IMR-90 (cell line): ENCODE results near the gene DRAXIN. TPM values are rescaled to one million over a fixed set of nuclear protein-coding genes. Genes with fewer than 3 reads are reported as not detected.

ENCODE experiments used
- ATAC-seq: fragments of 200-7000 bp; cut with Tn5 transposase; 2 replicates; pipeline ENCODE4 v1.9.1; 2020; ENCODE audit warnings: low read depth, mild to moderate bottlenecking, moderate library complexity
- BruUV-seq: library from RNA; stranded (reverse); fragments of 400-500 nt; replicated peaks from 2 replicates; lab custom pipeline; 2021; lab: Mats Ljungman, UMichigan
- CTCF ChIA-PET: fragments of 300-600 bp; formaldehyde crosslinking; extraction: SDS; loops from one replicate; lab custom pipeline; 2021; ENCODE audit warnings: antibody characterized with exemption; lab: Yijun Ruan, JAX
- POLR2A ChIA-PET: fragments of 300-600 bp; sonication (Branson Sonifier 250); formaldehyde crosslinking; loops from one replicate; lab custom pipeline; 2022; ENCODE audit warnings: antibody characterized with exemption; ENCODE audit not compliant: unreplicated experiment; lab: Charles Lee
- DNase-seq: peaks from one replicate; pipeline ENCODE4 v3.0.0; 2013
- H2AFZ ChIP-seq: replicated peaks from 2 replicates; pipeline ENCODE3; 2013; ENCODE audit warnings: low read length, mild to moderate bottlenecking; ENCODE audit not compliant: poor library complexity
- H2AK5ac ChIP-seq: 2 replicates; pipeline ENCODE4 v1.6.1; 2013; ENCODE audit warnings: low read depth, low read length, inconsistent platforms
- H2AK9ac ChIP-seq: replicated peaks from 2 replicates; pipeline ENCODE3; 2013; ENCODE audit warnings: mild to moderate bottlenecking, low read depth, low read length, moderate library complexity; ENCODE audit not compliant: poor library complexity
- H2BK120ac ChIP-seq: 2 replicates; pipeline ENCODE4 v1.6.1; 2013; ENCODE audit warnings: low read depth, low read length, inconsistent platforms
- H2BK15ac ChIP-seq: 3 replicates; pipeline ENCODE4 v1.6.1; 2013; ENCODE audit warnings: low read depth, low read length, inconsistent platforms
- H2BK20ac ChIP-seq: 2 replicates; pipeline ENCODE4 v1.6.1; 2013; ENCODE audit warnings: low read depth, mild to moderate bottlenecking, inconsistent platforms, low read length, moderate library complexity
- H2BK5ac ChIP-seq: 2 replicates; pipeline ENCODE4 v1.6.1; 2013; ENCODE audit warnings: mild to moderate bottlenecking, low read depth, low read length, inconsistent platforms; ENCODE audit not compliant: poor library complexity, severe bottlenecking
- H3K14ac ChIP-seq: replicated peaks from 2 replicates; pipeline ENCODE4 v1.6.1; 2013; ENCODE audit warnings: low read depth, low read length, inconsistent platforms
- H3K18ac ChIP-seq: 2 replicates; pipeline ENCODE4 v1.6.1; 2013; ENCODE audit warnings: low read depth, low read length, control low read depth
- H3K23ac ChIP-seq: 2 replicates; pipeline ENCODE4 v1.6.1; 2013; ENCODE audit warnings: low read depth, low read length, inconsistent platforms
- H3K27ac ChIP-seq: 2 replicates; pipeline ENCODE4 v1.5.1; 2013; ENCODE audit warnings: mild to moderate bottlenecking, control low read depth, low read length; ENCODE audit not compliant: insufficient read depth
- H3K27me3 ChIP-seq: 2 replicates; pipeline ENCODE4 v1.6.1; 2013; ENCODE audit warnings: low read length; ENCODE audit not compliant: control insufficient read depth, insufficient read depth
- H3K36me3 ChIP-seq: 2 replicates; pipeline ENCODE4 v1.6.1; 2013; ENCODE audit warnings: low read length, mixed read lengths; ENCODE audit not compliant: control insufficient read depth, insufficient read depth
- H3K4ac ChIP-seq: 2 replicates; pipeline ENCODE4 v1.6.1; 2013; ENCODE audit warnings: low read depth, low read length, inconsistent platforms
- H3K4me1 ChIP-seq: 2 replicates; pipeline ENCODE4 v1.6.1; 2013; ENCODE audit warnings: low read length, mixed read lengths; ENCODE audit not compliant: control insufficient read depth, insufficient read depth
- H3K4me2 ChIP-seq: 2 replicates; pipeline ENCODE4 v1.6.1; 2013; ENCODE audit warnings: low read depth, mild to moderate bottlenecking, control low read depth, low read length, moderate library complexity
- H3K4me3 ChIP-seq: 2 replicates; pipeline ENCODE4 v1.5.1; 2013; ENCODE audit warnings: low read depth, mild to moderate bottlenecking, control low read depth, low read length, moderate library complexity; ENCODE audit not compliant: insufficient read depth
- H3K56ac ChIP-seq: 2 replicates; pipeline ENCODE4 v1.6.1; 2013; ENCODE audit warnings: low read length, inconsistent platforms; ENCODE audit not compliant: insufficient read depth; ENCODE audit errors: extremely low read depth
- H3K79me1 ChIP-seq, 2 experiments: 2 replicates each; pipeline ENCODE4 v1.6.1; 2013; ENCODE audit warnings: low read length in 2 of 2, inconsistent platforms in 1 of 2, low read depth in 1 of 2
- H3K9ac ChIP-seq: 2 replicates; pipeline ENCODE4 v1.6.1; 2013; ENCODE audit warnings: low read depth, low read length, control low read depth
- H3K9me1 ChIP-seq: 2 replicates; pipeline ENCODE4 v1.6.1; 2013; ENCODE audit warnings: low read length, inconsistent platforms; ENCODE audit not compliant: insufficient read depth
- H3K9me3 ChIP-seq: 2 replicates; pipeline ENCODE4 v1.6.1; 2013; ENCODE audit warnings: low read length; ENCODE audit not compliant: control insufficient read depth, insufficient read depth
- H4K20me1 ChIP-seq: 2 replicates; pipeline ENCODE4 v1.6.1; 2013; ENCODE audit warnings: low read length, inconsistent platforms; ENCODE audit not compliant: insufficient read depth
- H4K5ac ChIP-seq: 2 replicates; pipeline ENCODE4 v1.6.1; 2013; ENCODE audit warnings: mild to moderate bottlenecking, low read depth, low read length, control low read depth
- H4K8ac ChIP-seq, 2 experiments: 2 replicates each; pipeline ENCODE4 v1.6.1; 2013; ENCODE audit warnings: low read depth in 2 of 2, low read length in 2 of 2, control low read depth in 1 of 2, inconsistent platforms in 1 of 2
- H4K91ac ChIP-seq: 2 replicates; pipeline ENCODE4 v1.6.1; 2013; ENCODE audit warnings: low read depth, low read length, inconsistent platforms; ENCODE audit not compliant: insufficient read depth
- BHLHE40 ChIP-seq: fragments of 150-350 bp; IDR thresholded peaks from 2 replicates; pipeline ENCODE4 v1.6.1; 2016; ENCODE audit warnings: mild to moderate bottlenecking, low read depth, low read length
- FOS ChIP-seq: fragments of 150-350 bp; IDR thresholded peaks from 2 replicates; pipeline ENCODE4 v1.6.1; 2016; ENCODE audit warnings: low read depth, low read length
- WGBS, 2 experiments: methylation state at CpG; one replicate each; pipeline versions ENCODE4 v1.1.5 to v1.1.7; 2013; ENCODE audit warnings: missing lambda C conversion rate in 2 of 2; ENCODE audit not compliant: insufficient read length in 1 of 2; ENCODE audit errors: extremely low coverage in 2 of 2; 5-methylcytosine and 5-hydroxymethylcytosine counted together
- dilution Hi-C: fragments of 300-500 bp; cut with HindIII; formaldehyde crosslinking; loops from one replicate; pipeline ENCODE4 v1.14.3; 2018; ENCODE audit warnings: low sequenced_read_pairs; ENCODE audit not compliant: unreplicated experiment
- in situ Hi-C: fragments of 300-500 bp; cut with MboI; formaldehyde crosslinking; loops from 3 replicates; pipeline ENCODE4 v1.14.3; 2019; ENCODE audit warnings: low sequenced_read_pairs, inconsistent platforms, mixed read lengths
- intact Hi-C: fragments of 100-400 bp; cut with micrococcal nuclease; formaldehyde crosslinking; loops from 2 replicates; pipeline ENCODE4 v1.10.0; 2022
- polyA plus RNA-seq, 3 experiments: library from polyadenylated mRNA; depleted of rRNA; stranded (reverse); fragments of >200 nt; gene quantifications; 2 replicates each; pipeline ENCODE4 v1.2.3, GENCODE V29; 2012; ENCODE audit warnings: low replicate concordance in 1 of 3
- total RNA-seq: library from RNA; depleted of rRNA; stranded (reverse); fragments of >200 nt; gene quantifications from 2 replicates; pipeline ENCODE4 v1.2.3, GENCODE V29; 2012
- TF ChIP-seq, protein P1 (sequence below): fragments of 150-350 bp; IDR thresholded peaks from 2 replicates; pipeline ENCODE4 v1.6.1; 2016; ENCODE audit warnings: low read depth, mild to moderate bottlenecking, low read length, moderate library complexity, borderline replicate concordance

Gene DRAXIN
- total and polyA plus RNA-seq, 2 of the 4 experiments (the other 2 are of a cell fraction): under 0.01 to 0.02 TPM

DNA sequence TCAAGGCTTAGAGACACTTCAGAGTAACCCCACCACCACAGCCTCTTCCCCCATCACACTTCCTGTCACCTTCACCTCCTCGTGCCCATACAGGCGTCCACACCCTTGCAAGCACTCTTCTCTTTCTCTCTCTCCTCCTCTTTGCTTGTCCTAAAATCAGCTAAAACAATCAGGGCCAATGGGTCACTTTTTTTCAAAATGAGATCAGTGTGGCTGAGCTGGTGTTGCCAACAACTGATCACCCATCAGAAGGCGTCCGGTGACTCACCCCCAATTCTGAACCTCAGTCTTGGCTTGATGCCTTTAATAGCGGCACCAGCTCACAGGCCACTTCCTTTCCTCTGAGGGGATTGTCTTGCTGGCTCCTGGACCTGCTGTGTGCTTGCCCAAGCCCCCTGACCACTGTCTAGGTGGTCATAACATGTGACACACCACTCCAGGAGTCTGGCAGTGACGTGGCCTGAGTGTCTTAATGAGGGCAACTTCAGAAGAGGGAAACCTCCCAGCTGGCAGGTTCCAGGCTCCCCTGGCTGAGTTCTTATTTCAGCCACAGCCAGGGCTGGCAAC lies 1.6 kb downstream of the DRAXIN start:
- no peaks in the 10 kb centered on the region for H3K9me3 ChIP-seq
- H3K18ac ChIP-seq: no peak overlapping the region
- TF ChIP-seq FOS: peak; percentile 61
- TF ChIP-seq, protein P1, sequence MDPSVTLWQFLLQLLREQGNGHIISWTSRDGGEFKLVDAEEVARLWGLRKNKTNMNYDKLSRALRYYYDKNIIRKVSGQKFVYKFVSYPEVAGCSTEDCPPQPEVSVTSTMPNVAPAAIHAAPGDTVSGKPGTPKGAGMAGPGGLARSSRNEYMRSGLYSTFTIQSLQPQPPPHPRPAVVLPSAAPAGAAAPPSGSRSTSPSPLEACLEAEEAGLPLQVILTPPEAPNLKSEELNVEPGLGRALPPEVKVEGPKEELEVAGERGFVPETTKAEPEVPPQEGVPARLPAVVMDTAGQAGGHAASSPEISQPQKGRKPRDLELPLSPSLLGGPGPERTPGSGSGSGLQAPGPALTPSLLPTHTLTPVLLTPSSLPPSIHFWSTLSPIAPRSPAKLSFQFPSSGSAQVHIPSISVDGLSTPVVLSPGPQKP: no peak
- TF ChIP-seq BHLHE40: 0 out of 2 replicates have a peak, but pooled peaks have one; percentile 25
- H3K9ac ChIP-seq: no peak overlapping the region
- no peak overlapping the region for H3K14ac ChIP-seq
- no peak overlapping the region for H3K4me2 ChIP-seq
- dilution Hi-C loops (no loop called here), intact Hi-C loops (no loop called here), in situ Hi-C loops (no loop called here)
- 0 out of 2 replicates have a peak, but pooled peaks cover 4% of the 10 kb centered on the region for H3K9me1 ChIP-seq
- no peak overlapping the region for H2BK15ac ChIP-seq
- no peak overlapping the region for H3K23ac ChIP-seq
- H2AK9ac ChIP-seq: no peak overlapping the region
- no peak overlapping the region for H2AK5ac ChIP-seq
- no TSS peak for BruUV-seq
- ChIA-PET POLR2A (no interaction called here), CTCF (no interaction called here)
- no peaks in the 10 kb centered on the region for H3K79me1 ChIP-seq
- H4K5ac ChIP-seq: no peak overlapping the region
- H2BK20ac ChIP-seq: no peak overlapping the region
- H3K27ac ChIP-seq: no peak overlapping the region
- no peak overlapping the region for H4K8ac ChIP-seq
- DNase-seq: peak; percentile 77
- no peak overlapping the region for H3K4ac ChIP-seq
- peak; percentile 69 for ATAC-seq
- H3K56ac ChIP-seq: no peak overlapping the region
- H2BK120ac ChIP-seq: no peak overlapping the region
- H3K4me1 ChIP-seq: peaks cover 3% of the 10 kb centered on the region; the same call in 1 of the 2 replicates
- H3K4me3 ChIP-seq: no peak overlapping the region
- WGBS, 2 experiments: 36% methylated on average over 3 of the region's 6 CpGs; no CpG with 5 or more reads in 1 of the 2 experiments
- no peaks in the 10 kb centered on the region for H3K36me3 ChIP-seq
- no peak overlapping the region for H4K91ac ChIP-seq
- no peaks in the 10 kb centered on the region for H4K20me1 ChIP-seq
- peaks cover 61% of the 10 kb centered on the region for H3K27me3 ChIP-seq
- no peak overlapping the region for H2AFZ ChIP-seq
- no peak overlapping the region for H2BK5ac ChIP-seq
